K562 (cell line): ENCODE data around the gene ARNT2. TPM values are rescaled to one million over a fixed set of nuclear protein-coding genes. Genes with fewer than 3 reads are reported as not detected.
A peak's percentile ranks its signal among the peaks of the same experiment; 100 is the strongest.

Experiments used
- ATAC-seq: fragments of 200-7000 bp; cut with Tn5 transposase; 3 replicates; pipeline ENCODE4 v1.9.1; 2020; ENCODE audit warnings: moderate library complexity
- BruUV-seq: library from RNA; stranded (reverse); fragments of 400-500 nt; replicated peaks from 2 replicates; lab custom pipeline; 2021; lab: Mats Ljungman, UMichigan
- CTCF ChIA-PET: fragments of 300-600 bp; formaldehyde crosslinking; extraction: SDS; loops from one replicate; lab custom pipeline; 2021; ENCODE audit warnings: low intra/inter-chr PET ratio; lab: Yijun Ruan, JAX
- POLR2A ChIA-PET: fragments of 300-600, 350-650 bp; sonication (Branson Sonifier 250); formaldehyde crosslinking; extraction: SDS; loops from one replicate; lab custom pipeline; 2021; ENCODE audit warnings: antibody characterized with exemption, inconsistent platforms; lab: Yijun Ruan, JAX
- DNase-seq, 4 experiments: peaks; one replicate each; pipeline versions ENCODE4 v3.0.0 to v3.0.0-alpha.2; 2011 to 2018; ENCODE audit warnings: low spot score in 3 of 4, mixed read lengths in 3 of 4; ENCODE audit errors: extremely low read depth in 1 of 4
- FAIRE-seq: peaks from 2 replicates; lab custom pipeline; 2011; peaks lifted over from hg19 to GRCh38; lab: Jason Lieb, UNC
- H2AFZ ChIP-seq: 2 replicates; pipeline ENCODE4 v1.6.0; 2011; ENCODE audit warnings: low read depth, low read length, control low read depth, inconsistent platforms
- H3K27ac ChIP-seq: fragments of 200-600 bp; 3 replicates; pipeline ENCODE4 v1.8.0; 2011; ENCODE audit warnings: low read depth, mild to moderate bottlenecking, control low read depth, inconsistent platforms, low read length, moderate library complexity, mixed read lengths; ENCODE audit errors: extremely low read depth
- H3K27me3 ChIP-seq, 2 experiments: fragments of 300-600 bp in 1 of 2; 2 replicates in 1 of 2; 3 replicates in 1 of 2; pipeline versions ENCODE4 v1.6.0 to v1.8.0; 2011; ENCODE audit warnings: inconsistent platforms in 2 of 2, low read length in 2 of 2, mild to moderate bottlenecking in 1 of 2, mixed read lengths in 1 of 2, moderate library complexity in 1 of 2; ENCODE audit not compliant: control insufficient read depth in 2 of 2, insufficient read depth in 2 of 2
- H3K36me3 ChIP-seq: fragments of 300-600 bp; 3 replicates; pipeline ENCODE4 v1.8.0; 2011; ENCODE audit warnings: mild to moderate bottlenecking, low read length, inconsistent platforms; ENCODE audit not compliant: control insufficient read depth, insufficient read depth
- H3K4me1 ChIP-seq, 2 experiments: fragments of 200-600 bp in 1 of 2; replicated peaks in 1 of 2; 2 replicates in 1 of 2; 3 replicates in 1 of 2; pipeline versions ENCODE4 v1.5.1 to v1.8.0; 2011; ENCODE audit warnings: inconsistent platforms in 2 of 2, low read length in 2 of 2, mild to moderate bottlenecking in 1 of 2, mixed read lengths in 1 of 2, moderate library complexity in 1 of 2; ENCODE audit not compliant: control insufficient read depth in 2 of 2, insufficient read depth in 2 of 2
- H3K4me2 ChIP-seq: 2 replicates; pipeline ENCODE4 v1.6.1; 2011; ENCODE audit warnings: low read length, control low read depth, inconsistent platforms, mixed read lengths; ENCODE audit not compliant: insufficient read depth
- H3K4me3 ChIP-seq: fragments of 200-600 bp; sonication (generic), shearing (Covaris generic); 2 replicates; pipeline ENCODE4 v1.5.1; 2016; ENCODE audit warnings: control low read depth, inconsistent platforms
- H3K79me2 ChIP-seq: fragments of 200-600 bp; 3 replicates; pipeline ENCODE4 v1.8.0; 2011; ENCODE audit warnings: low read length, inconsistent platforms; ENCODE audit not compliant: control insufficient read depth, insufficient read depth
- H3K9ac ChIP-seq, 2 experiments: 2 replicates each; pipeline versions ENCODE4 v1.6.0 to v1.6.1; 2011; ENCODE audit warnings: low read depth in 2 of 2, low read length in 2 of 2, control low read depth in 1 of 2, inconsistent platforms in 1 of 2, mild to moderate bottlenecking in 1 of 2, mixed read lengths in 1 of 2; ENCODE audit not compliant: insufficient read depth in 1 of 2
- H3K9me1 ChIP-seq: one replicate; pipeline ENCODE4 v1.6.0; 2011; ENCODE audit warnings: inconsistent platforms, mild to moderate bottlenecking, low read length, moderate library complexity; ENCODE audit not compliant: control insufficient read depth, insufficient read depth
- H3K9me3 ChIP-seq: replicated peaks from 2 replicates; pipeline ENCODE4 v1.5.1; 2011; ENCODE audit warnings: low read depth, low read length, inconsistent platforms; ENCODE audit not compliant: control insufficient read depth, insufficient read depth
- H4K20me1 ChIP-seq: replicated peaks from 2 replicates; pipeline ENCODE4 v1.6.1; 2011; ENCODE audit warnings: low read length, inconsistent platforms, mixed read lengths; ENCODE audit not compliant: control insufficient read depth, insufficient read depth
- BCL6 ChIP-seq: fragments of 250-450 bp; sonication (Bioruptor Pico); IDR thresholded peaks from 2 replicates; pipeline ENCODE4 v1.4.0; 2020
- FOXK2 ChIP-seq, 2 experiments: fragments of 450-650 bp; IDR thresholded peaks in 1 of 2; conservative IDR thresholded peaks in 1 of 2; 2 replicates each; pipeline ENCODE4 v1.6.1; 2016; ENCODE audit warnings: low read depth in 2 of 2, mild to moderate bottlenecking in 1 of 2
- MCM3 ChIP-seq: fragments of 450-650 bp; IDR thresholded peaks from 2 replicates; pipeline ENCODE4 v1.6.1; 2016
- PHF20 ChIP-seq: fragments of 450-650 bp; IDR thresholded peaks from 2 replicates; pipeline ENCODE4 v1.6.1; 2018; ENCODE audit not compliant: partially characterized antibody
- POLR2A ChIP-seq: fragments of 450-650 bp; conservative IDR thresholded peaks from 2 replicates; pipeline ENCODE4 v1.6.1; 2016
- SMAD1 ChIP-seq: fragments of 150-350 bp; IDR thresholded peaks from 2 replicates; pipeline ENCODE4 v1.6.1; 2014; ENCODE audit warnings: low read length, low read depth; ENCODE audit not compliant: partially characterized antibody
- TRIM24 ChIP-seq, 2 experiments: fragments of 450-650 bp; IDR thresholded peaks; 2 replicates each; pipeline ENCODE4 v1.6.1; 2016
- WHSC1 ChIP-seq: IDR thresholded peaks from one replicate; pipeline ENCODE4 v1.6.1; 2012; ENCODE audit warnings: low read length, control low read depth, inconsistent platforms
- XRCC3 ChIP-seq: fragments of 450-650 bp; IDR thresholded peaks from 2 replicates; pipeline ENCODE4 v1.6.1; 2017; ENCODE audit warnings: mild to moderate bottlenecking, moderate library complexity
- ZKSCAN3 ChIP-seq: fragments of 250-450 bp; sonication (Bioruptor Pico); IDR thresholded peaks from 2 replicates; pipeline ENCODE4 v1.4.0; 2020
- ZNF551 ChIP-seq: fragments of 250-450 bp; sonication (Bioruptor Pico); IDR thresholded peaks from 2 replicates; pipeline ENCODE4 v1.5.0; 2021; ENCODE audit warnings: mild to moderate bottlenecking, moderate library complexity
- ZNF696 ChIP-seq: fragments of 250-450 bp; sonication (Bioruptor Pico); conservative IDR thresholded peaks from 2 replicates; pipeline ENCODE4 v1.4.0; 2020; ENCODE audit warnings: mild to moderate bottlenecking, moderate library complexity
- WGBS: fragments of 100-300 bp; shearing (Covaris generic); methylation state at CpG from one replicate; pipeline ENCODE4 v1.1.6; 2016; ENCODE audit warnings: low coverage, mixed read lengths; ENCODE audit not compliant: insufficient coverage; ENCODE audit errors: missing lambda C conversion rate; 5-methylcytosine and 5-hydroxymethylcytosine counted together
- in situ Hi-C: fragments of 300-500 bp; cut with MboI; formaldehyde crosslinking; loops from 4 replicates; pipeline ENCODE4 v1.15.0; 2018; ENCODE audit warnings: inconsistent platforms, mixed read lengths
- intact Hi-C: fragments of 100-400 bp; cut with micrococcal nuclease; formaldehyde crosslinking; loops from 2 replicates; pipeline ENCODE4 v1.14.2; 2022
- polyA plus RNA-seq, 8 experiments: library from polyadenylated mRNA; depleted of rRNA in 4 of 8; stranded (reverse) in 5 of 8; unstranded in 3 of 8; fragments of >200 nt; fragmentation: Nextera tagmentation in 2 of 8; fragmentation: Illumina TruSeq in 1 of 8; extraction: Ambion mirVana in 2 of 8; extraction: Trizol in 1 of 8; gene quantifications; 2 replicates each; pipeline versions ENCODE4 v1.2.1 to v1.2.3, GENCODE V29; 2011 to 2014; ENCODE audit warnings: inconsistent platforms in 1 of 8, missing spikeins in 1 of 8
- total RNA-seq, 7 experiments: library from RNA; depleted of rRNA in 6 of 7; stranded (reverse); fragments of >200 nt in 6 of 7; fragmentation: Illumina TruSeq in 2 of 7; extraction: Trizol in 2 of 7; gene quantifications; 2 replicates each; pipeline versions ENCODE4 v1.2.1 to v1.2.3, GENCODE V29; 2011 to 2021; ENCODE audit warnings: low replicate concordance in 1 of 7
- TF ChIP-seq, protein P1 (sequence below): fragments of 450-650 bp; formaldehyde crosslinking; IDR thresholded peaks from 2 replicates; pipeline ENCODE4 v1.4.0; 2020; ENCODE audit warnings: mild to moderate bottlenecking
- TF ChIP-seq, protein P2 (sequence below), 2 experiments: fragments of 450-650 bp in 1 of 2; sonication (generic) in 1 of 2; formaldehyde crosslinking; conservative IDR thresholded peaks; 2 replicates each; pipeline versions ENCODE4 v1.4.0 to v1.8.1; 2020 to 2022; ENCODE audit warnings: mild to moderate bottlenecking in 1 of 2, missing genetic modification reagents in 1 of 2
- TF ChIP-seq, protein P3 (sequence below): sonication (generic); formaldehyde crosslinking; IDR thresholded peaks from 2 replicates; pipeline ENCODE4 v1.9.0; 2022; ENCODE audit warnings: mild to moderate bottlenecking, missing genetic modification reagents

Gene ARNT2
- total and polyA plus RNA-seq, 9 of the 15 experiments (the other 6 are each of a cell fraction or from before 2014, with no cell fraction given): 0.01 TPM; not detected in 8

DNA sequence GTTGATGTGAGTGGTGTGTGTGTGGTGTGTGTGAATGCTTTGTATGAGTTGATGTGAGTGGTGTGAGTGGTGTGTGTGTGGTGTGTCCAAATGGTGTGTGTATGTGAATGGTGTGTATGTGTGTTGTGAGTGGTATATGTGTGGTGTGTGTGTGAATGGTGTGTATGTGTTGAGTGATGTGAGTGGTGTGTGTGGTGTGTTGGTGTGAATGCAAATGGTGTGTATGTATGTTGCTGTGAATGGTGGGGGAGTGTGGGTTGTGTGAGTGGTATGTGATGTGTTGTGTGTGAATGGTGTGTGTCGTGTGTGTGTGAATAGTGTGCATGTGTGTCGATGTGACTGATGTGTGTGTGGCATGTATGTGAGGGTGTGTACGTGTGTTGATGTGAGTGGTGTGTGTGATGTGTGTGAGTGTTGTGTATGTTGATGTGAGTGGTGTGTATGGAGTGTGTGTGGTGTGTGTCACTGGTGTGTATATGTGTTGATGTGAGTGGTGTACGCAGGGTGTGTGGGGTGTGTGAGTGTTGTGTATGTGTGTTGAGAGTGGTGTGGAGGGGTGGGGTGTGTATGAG, 40.6 kb downstream of the ARNT2 start:
- Histone ChIP-seq H2AFZ (no peak overlapping the region), H3K79me2 (no peaks in the 10 kb centered on the region), H3K27ac (no peak overlapping the region), H3K36me3 (no peaks in the 10 kb centered on the region), H3K4me1 (no peaks in the 10 kb centered on the region), H3K27me3 (peaks cover 6 to 22% of the 10 kb centered on the region in 2 experiments; a peak in 4 of 5 replicates), H4K20me1 (no peaks in the 10 kb centered on the region), H3K9ac (no peak overlapping the region), H3K4me2 (no peak overlapping the region), H3K9me3 (no peaks in the 10 kb centered on the region), H3K4me3 (no peak overlapping the region), H3K9me1 (no peaks in the 10 kb centered on the region)
- DNase-seq (no peak), FAIRE-seq (no peak), ATAC-seq (no peak)
- CTCF ChIA-PET: no interaction called here
- TF ChIP-seq PHF20: peak; percentile 33
- TF ChIP-seq XRCC3: no peak
- BruUV-seq: no TSS peak
- POLR2A ChIA-PET: interaction anchor here (0.6 kb wide), 1 partner anchor 9 kb away, joined by 3 read pairs; no protein-coding TSS in a partner anchor
- intact Hi-C loops: no loop called here
- in situ Hi-C loops: no loop called here
- WGBS: 0% methylated on average over 4 of the region's 4 CpGs

DNA sequence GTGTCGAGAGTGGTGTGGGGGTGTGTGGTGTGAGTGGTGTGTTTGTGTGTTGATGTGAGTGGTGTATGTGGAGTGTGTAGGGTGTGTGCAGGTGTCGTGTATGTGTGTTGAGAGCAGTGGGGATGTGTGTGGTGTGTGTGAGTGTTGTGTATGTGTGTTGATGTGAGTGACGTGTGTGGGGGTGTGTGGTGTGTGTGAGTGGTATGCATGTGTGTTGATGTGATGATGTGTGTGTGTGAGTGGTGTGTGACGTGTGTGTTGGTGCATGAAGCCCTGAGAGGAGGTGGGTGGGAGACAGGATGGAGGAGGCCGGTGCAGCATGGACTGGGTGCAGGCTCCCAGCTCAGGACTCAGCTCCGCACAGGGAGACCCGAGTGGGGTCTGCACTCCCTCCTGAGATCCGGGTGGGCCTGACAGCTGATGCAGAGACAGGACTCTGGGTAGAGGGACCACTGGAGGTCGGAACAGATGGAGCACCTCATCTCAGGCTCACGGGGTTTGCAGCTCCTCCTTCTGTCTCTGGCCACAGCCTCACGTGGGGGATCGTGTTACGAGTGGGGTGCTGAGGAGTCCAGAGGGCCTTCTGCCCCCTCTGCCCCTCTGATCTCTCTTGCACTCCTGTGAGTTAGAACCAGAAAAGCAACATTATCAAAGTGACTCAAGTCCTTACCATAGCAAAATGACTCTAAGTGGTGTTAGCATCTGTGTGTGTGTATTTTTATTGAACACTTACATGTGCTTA, 41.3 kb downstream of the ARNT2 start:
- CTCF ChIA-PET: no interaction called here
- H2AFZ ChIP-seq: no peak overlapping the region
- H3K9me3 ChIP-seq: no peaks in the 10 kb centered on the region
- 3% methylated on average over 12 of the region's 13 CpGs for WGBS
- no peaks in the 10 kb centered on the region for H3K79me2 ChIP-seq
- ATAC-seq: no peak
- no peak for FAIRE-seq
- no peaks in the 10 kb centered on the region for H3K9me1 ChIP-seq
- intact Hi-C loops: no loop called here
- H3K4me2 ChIP-seq: no peak overlapping the region
- H3K9ac ChIP-seq: no peak overlapping the region
- POLR2A ChIA-PET: no interaction called here
- no peaks in the 10 kb centered on the region for H4K20me1 ChIP-seq
- H3K4me3 ChIP-seq: no peak overlapping the region
- H3K36me3 ChIP-seq: no peaks in the 10 kb centered on the region
- H3K27me3 ChIP-seq: peaks cover 6 to 24% of the 10 kb centered on the region in 2 experiments; a peak in 4 of 5 replicates
- in situ Hi-C loops: no loop called here
- no peak for DNase-seq
- BruUV-seq: no TSS peak
- H3K27ac ChIP-seq: no peak overlapping the region
- H3K4me1 ChIP-seq: no peaks in the 10 kb centered on the region
- TF ChIP-seq BCL6 (CRISPR knock-in tag): no peak
- TF ChIP-seq, protein P1, sequence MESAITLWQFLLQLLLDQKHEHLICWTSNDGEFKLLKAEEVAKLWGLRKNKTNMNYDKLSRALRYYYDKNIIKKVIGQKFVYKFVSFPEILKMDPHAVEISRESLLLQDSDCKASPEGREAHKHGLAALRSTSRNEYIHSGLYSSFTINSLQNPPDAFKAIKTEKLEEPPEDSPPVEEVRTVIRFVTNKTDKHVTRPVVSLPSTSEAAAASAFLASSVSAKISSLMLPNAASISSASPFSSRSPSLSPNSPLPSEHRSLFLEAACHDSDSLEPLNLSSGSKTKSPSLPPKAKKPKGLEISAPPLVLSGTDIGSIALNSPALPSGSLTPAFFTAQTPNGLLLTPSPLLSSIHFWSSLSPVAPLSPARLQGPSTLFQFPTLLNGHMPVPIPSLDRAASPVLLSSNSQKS (CRISPR knock-in tag): no peak
- no peak for TF ChIP-seq POLR2A
- TF ChIP-seq MCM3: no peak
- no peak for TF ChIP-seq TRIM24 (IDR thresholded peaks at IDR 0.05)
- no peak for TF ChIP-seq SMAD1
- TF ChIP-seq ZNF551 (CRISPR knock-in tag): no peak
- TF ChIP-seq WHSC1: no peak
- no peak for TF ChIP-seq ZNF696 (CRISPR knock-in tag)
- TF ChIP-seq, protein P2, sequence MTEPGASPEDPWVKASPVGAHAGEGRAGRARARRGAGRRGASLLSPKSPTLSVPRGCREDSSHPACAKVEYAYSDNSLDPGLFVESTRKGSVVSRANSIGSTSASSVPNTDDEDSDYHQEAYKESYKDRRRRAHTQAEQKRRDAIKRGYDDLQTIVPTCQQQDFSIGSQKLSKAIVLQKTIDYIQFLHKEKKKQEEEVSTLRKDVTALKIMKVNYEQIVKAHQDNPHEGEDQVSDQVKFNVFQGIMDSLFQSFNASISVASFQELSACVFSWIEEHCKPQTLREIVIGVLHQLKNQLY (CRISPR knock-in tag; conservative IDR thresholded peaks at IDR 0.05): no peak
- TF ChIP-seq FOXK2 (conservative IDR thresholded peaks at IDR 0.05 in 1 of 2, IDR thresholded peaks at IDR 0.05 in 1 of 2; ENCODE audit: low read depth in 2 of 2): no peak
- TF ChIP-seq, protein P3, sequence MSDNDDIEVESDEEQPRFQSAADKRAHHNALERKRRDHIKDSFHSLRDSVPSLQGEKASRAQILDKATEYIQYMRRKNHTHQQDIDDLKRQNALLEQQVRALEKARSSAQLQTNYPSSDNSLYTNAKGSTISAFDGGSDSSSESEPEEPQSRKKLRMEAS: no peak
- TF ChIP-seq ZKSCAN3 (CRISPR knock-in tag): no peak
